Measurements from ENCODE around the gene RASGRP1.

Gene RASGRP1

DNA sequence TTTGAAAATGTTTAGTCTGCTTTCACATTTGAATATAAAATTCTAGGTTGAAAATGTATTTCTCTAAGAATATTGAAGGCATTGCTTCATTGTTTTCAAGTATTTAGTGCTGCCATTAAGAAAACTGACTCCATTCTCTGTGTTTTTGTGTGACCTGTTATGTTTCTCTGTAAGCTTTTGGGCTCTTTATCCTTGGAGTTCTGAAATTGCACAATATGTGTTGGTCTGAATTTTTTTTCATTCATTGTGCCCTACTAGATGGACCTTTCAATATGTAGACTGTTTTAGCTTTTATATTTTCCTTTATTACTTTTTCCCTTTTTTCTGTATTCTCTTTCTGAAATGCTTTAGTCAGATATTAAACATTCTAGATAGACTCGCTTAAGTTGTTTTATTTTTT is 88.5 kb downstream of the RASGRP1 start:
- in situ Hi-C loops (cut with MboI; ENCODE audit: low pct_unique_long_range_greater_than_20kb, low sequenced_read_pairs) = no loop called here
- no peak for DNase-seq

DNA sequence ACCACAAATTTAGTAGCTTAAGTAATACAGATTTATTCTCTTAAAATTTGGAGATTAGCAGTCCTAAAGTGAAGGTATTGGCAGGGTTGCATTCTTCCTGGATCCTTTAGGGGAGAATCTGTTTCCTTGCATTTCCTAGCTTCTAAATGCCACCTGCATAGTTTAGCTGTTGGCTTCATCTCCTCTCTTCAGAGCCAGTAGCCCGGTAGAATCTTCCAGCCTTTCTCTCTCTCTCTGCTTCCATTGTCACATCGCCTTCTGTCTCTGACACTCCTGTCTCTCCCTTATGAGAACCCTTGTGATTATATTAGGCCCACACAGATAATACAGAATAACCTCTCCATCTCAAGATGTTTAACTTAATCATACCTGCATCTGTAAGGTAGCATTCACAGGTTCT is 89.3 kb downstream of the RASGRP1 start:
- in situ Hi-C loops (cut with MboI; ENCODE audit: low pct_unique_long_range_greater_than_20kb, low sequenced_read_pairs) = no loop called here
- DNase-seq = no peak

DNA sequence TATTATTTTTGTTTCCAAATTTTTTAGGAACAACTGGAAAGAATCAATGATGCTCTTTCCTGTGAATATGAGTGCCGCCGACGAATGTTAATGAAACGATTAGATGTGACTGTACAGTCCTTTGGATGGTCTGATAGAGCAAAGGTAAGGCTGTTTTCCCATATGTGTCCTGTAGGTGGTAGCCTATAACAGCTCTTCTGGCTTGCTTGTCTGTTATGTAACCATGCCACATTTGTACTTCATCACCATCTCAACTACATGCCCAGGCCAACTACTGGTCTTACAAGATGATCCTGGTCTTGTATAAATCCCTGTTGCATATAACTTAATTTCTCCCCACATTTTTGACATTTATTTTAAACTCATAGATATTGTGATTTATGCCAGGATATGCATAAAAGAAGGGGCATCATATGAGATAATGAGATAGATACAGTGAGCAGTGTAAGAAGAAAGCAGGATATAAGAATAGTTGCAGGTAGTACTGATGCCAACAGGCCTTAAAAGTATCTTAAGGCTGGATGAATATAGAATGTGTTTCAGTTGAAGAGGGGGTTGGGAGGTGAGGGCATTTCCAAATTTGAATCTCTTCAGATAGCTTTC is 90.4 kb downstream of the RASGRP1 start:
- DNase-seq = peak; percentile 72

DNA sequence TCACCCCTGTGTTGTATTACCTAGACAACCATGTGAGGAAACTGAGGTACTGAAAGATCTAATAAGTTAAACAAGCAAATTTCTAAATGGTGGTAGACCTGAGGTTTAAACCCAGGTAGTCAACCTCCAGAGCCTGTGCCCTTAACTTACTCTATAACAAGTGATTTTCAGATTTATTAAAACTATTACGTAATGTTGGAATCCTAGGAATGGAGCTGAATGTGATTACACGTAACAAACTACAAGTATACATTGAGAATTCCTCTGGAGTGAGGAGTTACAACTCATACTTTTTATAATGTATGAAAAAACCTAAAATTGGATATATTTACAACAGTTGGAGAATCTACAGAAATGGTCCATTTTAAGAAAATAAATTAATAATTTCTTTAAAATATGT is 92.6 kb downstream of the RASGRP1 start:
- in situ Hi-C loops (cut with MboI; ENCODE audit: low pct_unique_long_range_greater_than_20kb, low sequenced_read_pairs) = loop anchor here (25.0 kb wide), 1 partner anchor 215 kb away; no protein-coding TSS in a partner anchor
- DNase-seq = no peak

More for the DNA sequence above, 90.4 kb downstream of the RASGRP1 start:
- in situ Hi-C loops (cut with MboI; ENCODE audit: low pct_unique_long_range_greater_than_20kb, low sequenced_read_pairs) = loop anchor here (25.0 kb wide), 1 partner anchor 213 kb away; no protein-coding TSS in a partner anchor

DNA sequence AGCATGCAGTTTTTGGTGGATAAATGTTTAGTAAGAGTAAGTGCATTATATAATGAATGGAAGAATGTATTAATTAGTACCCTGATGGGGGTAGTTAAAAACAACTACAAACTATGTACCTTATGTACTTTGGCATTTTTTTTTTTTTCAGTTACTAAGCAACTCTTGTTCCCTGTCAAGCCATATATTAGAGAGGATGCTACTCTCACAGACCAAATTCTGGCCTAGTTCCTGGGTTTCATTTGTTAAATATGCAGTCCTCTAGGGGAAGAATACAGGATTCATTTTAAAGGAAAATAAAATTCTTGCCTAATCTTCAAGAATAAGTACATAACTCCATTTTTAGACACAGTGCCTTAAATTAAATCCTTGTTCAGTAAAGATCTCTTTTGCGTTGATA is 93.8 kb downstream of the RASGRP1 start:
- DNase-seq = no peak
- in situ Hi-C loops (cut with MboI; ENCODE audit: low pct_unique_long_range_greater_than_20kb, low sequenced_read_pairs) = loop anchor here (25.0 kb wide), 1 partner anchor 216 kb away; no protein-coding TSS in a partner anchor

DNA sequence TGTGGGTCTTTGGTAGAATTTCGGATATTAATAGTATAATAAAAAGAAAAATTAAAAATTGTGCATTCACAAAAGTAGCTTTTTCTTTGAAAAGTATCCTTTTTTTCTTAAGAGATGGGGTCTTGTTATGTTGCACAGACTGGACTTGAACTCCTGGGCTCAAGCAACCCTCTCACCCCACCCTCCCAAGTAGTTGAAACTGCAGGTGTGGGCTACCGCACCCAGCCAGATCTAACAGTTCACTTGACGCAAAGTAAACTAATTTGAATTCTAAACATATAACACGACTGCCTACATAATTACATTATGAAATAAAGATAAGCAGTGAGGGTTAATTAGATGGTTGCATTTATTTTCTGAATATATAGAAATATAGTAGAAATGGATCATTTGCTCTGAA is 99.9 kb downstream of the RASGRP1 start:
- DNase-seq = no peak
- in situ Hi-C loops (cut with MboI; ENCODE audit: low pct_unique_long_range_greater_than_20kb, low sequenced_read_pairs) = loop anchor here (25.0 kb wide), 1 partner anchor 223 kb away; no protein-coding TSS in a partner anchor

DNA sequence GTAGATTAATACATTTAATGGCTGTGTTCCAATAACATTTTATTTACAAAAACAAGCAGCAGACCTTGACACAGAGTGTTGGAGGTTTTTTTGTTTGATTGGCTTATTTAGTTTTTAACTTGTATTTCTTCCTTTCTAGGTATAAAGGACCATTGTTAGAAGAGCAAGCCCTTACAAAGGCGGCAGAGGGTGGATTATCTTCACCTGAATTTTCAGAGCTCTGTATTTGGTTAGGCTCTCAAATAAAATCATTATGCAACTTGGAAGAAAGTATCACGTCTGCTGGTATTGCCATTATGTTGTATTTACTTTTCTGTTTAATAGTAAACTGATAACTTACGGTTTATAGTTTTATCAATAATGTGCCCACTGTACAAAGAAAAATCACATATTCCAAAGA is 100.7 kb downstream of the RASGRP1 start:
- DNase-seq = no peak
- in situ Hi-C loops (cut with MboI; ENCODE audit: low pct_unique_long_range_greater_than_20kb, low sequenced_read_pairs) = loop anchor here (25.0 kb wide), 1 partner anchor 223 kb away; no protein-coding TSS in a partner anchor

DNA sequence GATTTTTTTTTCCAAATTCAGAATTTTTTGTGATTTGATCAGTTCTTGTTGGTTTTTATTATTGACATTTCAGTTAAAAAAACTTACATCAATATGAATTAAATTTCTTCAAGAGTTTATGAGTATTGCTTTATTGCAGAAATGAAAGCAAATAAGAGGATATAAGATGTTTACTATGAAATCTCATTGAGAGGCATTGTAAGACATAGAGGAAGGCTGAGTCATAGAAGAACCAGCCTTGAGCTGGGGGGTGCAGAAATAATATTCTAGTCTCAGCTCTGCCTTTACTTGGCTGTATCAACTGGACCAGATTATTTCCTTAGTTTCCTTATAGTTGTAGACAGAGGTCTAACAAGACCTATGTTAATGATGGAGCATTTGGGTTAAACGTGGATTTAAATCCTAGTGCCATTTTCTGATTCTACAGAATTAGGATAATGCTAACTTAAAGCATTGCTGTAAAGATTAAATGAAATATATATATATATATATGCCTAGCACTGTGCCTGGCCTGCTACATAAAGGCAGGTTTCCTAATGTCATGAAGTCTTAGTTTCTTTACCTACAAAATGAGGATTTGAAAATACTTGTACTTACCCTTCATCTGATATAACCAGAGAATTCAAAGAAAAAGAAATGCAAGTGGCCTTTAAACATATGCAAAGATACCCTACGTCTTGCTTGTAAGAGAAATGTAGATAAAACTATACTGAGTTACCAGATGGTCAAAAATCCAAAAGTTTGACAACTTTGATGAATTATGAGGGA is 103.4 kb downstream of the RASGRP1 start:
- in situ Hi-C loops (cut with MboI; ENCODE audit: low pct_unique_long_range_greater_than_20kb, low sequenced_read_pairs) = loop anchor here (25.0 kb wide), 1 partner anchor 226 kb away; no protein-coding TSS in a partner anchor
- DNase-seq = no peak

DNA sequence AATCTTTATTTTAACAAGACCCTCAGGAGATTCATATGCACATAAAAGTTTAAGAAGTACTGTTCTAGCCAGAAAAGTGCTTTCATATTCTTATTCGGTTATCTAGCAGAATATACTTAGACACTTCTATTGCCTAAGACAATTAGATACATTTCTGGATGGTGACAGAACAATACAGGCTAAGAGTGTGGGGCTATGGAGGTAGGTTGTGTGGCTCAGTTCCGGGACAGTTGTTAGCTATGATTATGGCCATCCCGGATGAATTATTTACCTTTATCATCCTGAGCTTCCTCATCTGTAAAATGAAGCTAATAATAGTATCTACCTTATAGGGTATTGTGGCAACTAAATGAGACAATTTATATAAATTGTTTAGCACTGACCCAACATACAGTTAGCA is 104.1 kb downstream of the RASGRP1 start:
- DNase-seq = no peak
- in situ Hi-C loops (cut with MboI; ENCODE audit: low pct_unique_long_range_greater_than_20kb, low sequenced_read_pairs) = loop anchor here (25.0 kb wide), 1 partner anchor 227 kb away; no protein-coding TSS in a partner anchor

DNA sequence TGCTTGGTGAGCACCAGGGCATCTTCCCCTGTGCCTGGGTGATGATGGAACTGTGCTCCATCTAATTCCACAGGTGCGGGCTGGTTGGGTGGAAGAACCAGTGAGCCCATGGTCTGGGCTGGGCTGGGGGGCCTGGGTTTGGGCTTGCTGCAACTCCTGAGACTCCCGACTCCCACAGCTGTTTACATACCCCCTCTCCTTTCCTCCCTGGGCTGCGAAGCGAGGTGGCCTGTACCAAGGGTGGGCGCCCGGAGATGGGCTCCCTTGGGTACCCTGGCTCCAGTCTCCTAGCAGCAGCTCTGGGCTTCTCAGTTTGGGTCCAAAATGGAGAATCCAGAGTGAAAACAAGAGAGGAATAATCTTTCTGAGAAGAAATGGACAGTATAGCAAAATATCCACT is 105.1 kb downstream of the RASGRP1 start:
- in situ Hi-C loops (cut with MboI; ENCODE audit: low pct_unique_long_range_greater_than_20kb, low sequenced_read_pairs) = loop anchor here (25.0 kb wide), 1 partner anchor 228 kb away; no protein-coding TSS in a partner anchor
- DNase-seq = no peak

DNA sequence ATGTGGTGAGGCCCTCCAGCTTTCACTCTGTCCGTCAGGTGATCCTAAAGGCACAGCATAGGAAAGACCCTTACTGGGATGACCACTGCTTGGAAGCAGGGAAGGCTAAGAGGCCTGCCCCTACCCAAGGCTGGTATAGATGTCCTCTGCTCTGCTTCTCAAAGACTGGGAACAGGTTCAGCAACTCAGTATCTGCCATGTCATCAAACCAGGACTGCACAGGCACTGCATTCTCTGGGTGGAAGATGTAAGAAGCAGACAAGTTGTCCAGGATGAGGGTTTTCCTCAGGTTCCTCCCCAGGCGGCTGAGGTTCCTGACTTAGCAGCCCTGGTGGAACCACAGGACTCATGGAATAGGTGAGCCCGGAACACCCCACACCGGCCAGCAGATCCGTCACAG is 106.0 kb downstream of the RASGRP1 start:
- in situ Hi-C loops (cut with MboI; ENCODE audit: low pct_unique_long_range_greater_than_20kb, low sequenced_read_pairs) = loop anchor here (25.0 kb wide), 1 partner anchor 229 kb away; no protein-coding TSS in a partner anchor
- DNase-seq = no peak

DNA sequence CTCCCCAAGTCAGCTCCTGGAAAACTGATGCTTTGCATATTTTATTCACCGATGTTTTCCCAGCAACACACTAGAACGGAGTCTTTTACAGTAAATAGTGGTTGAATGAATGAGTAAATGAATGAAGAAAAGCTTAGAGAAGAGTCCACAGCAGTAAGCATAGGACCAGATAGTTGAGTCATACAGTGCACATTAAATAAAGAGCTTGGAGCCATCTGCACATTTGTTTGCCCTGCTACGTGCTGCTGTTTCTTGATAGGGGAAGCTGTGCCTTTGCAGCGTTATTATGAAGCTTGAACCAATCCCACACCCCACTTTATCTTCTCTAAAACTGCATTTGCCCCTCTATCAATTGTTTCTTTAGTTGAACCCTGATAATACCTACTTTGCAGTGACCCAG is 109.5 kb downstream of the RASGRP1 start:
- in situ Hi-C loops (cut with MboI; ENCODE audit: low pct_unique_long_range_greater_than_20kb, low sequenced_read_pairs) = loop anchor here (25.0 kb wide), 1 partner anchor 232 kb away; no protein-coding TSS in a partner anchor
- DNase-seq = peak; percentile 20

DNA sequence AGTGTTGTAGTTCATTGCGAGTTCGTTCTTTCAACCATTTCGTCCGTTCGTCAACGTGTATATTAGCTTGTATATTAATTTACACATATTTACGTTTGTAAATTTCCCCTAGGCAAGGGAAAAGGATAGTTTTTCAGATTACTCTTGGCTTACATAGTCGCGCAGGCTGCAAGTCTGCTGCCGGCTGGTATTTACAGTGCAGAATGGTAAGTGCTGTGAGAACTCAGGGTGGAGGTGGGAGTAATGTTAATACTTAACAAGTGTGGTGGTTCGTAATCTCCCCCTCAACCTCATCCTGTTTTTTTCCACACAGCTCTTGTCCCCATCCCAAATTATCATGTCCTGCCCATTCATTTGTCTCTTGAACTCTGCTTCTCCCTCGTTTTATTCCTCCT is 109.9 kb downstream of the RASGRP1 start:
- DNase-seq = no peak
- in situ Hi-C loops (cut with MboI; ENCODE audit: low pct_unique_long_range_greater_than_20kb, low sequenced_read_pairs) = loop anchor here (25.0 kb wide), 1 partner anchor 233 kb away; no protein-coding TSS in a partner anchor

DNA sequence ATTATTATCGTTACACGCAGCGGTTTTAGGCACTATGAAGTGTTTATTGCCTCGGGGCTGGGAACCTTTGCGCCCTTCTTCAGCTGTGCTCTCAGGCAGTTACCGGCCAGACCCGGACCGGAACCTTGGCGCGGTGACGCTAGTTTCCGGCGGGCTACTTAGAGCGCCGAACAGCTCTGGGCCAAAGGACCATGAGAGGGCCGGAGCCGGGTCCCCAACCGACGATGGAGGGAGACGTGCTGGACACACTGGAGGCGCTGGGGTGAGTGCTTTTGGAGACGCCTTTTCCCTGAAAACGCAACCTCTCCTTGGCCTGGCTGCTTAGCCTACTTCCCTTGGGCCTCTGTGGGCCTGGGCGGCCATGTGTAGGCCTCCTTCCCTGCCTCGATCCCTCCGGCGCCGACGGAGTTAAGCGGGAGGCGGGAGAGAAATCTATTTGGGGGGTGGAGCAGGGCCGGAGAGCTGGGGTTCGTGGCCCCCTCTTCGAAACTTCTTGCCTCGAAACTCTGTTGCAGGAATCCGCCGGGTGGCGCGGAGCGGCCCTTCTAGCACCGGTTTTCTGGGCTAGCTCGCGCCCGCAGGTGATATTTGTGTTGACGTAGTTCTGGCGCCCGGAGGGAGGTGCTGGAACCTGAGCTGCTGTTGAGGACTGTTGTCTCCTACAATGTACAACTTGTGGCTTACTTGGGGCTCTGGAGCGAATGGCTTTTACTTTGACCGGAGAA is 110.5 kb downstream of the RASGRP1 start, which contains the start of gene FAM98B:
Gene FAM98B, plus strand, starts transcription at position 157 of the 725 bp plus-strand sequence. Its CDS starts 35 bp downstream, at position 192.
- in situ Hi-C loops (cut with MboI; ENCODE audit: low pct_unique_long_range_greater_than_20kb, low sequenced_read_pairs) = loop anchor here (25.0 kb wide), 1 partner anchor 233 kb away; no protein-coding TSS in a partner anchor
- peak; percentile 89 for DNase-seq

DNA sequence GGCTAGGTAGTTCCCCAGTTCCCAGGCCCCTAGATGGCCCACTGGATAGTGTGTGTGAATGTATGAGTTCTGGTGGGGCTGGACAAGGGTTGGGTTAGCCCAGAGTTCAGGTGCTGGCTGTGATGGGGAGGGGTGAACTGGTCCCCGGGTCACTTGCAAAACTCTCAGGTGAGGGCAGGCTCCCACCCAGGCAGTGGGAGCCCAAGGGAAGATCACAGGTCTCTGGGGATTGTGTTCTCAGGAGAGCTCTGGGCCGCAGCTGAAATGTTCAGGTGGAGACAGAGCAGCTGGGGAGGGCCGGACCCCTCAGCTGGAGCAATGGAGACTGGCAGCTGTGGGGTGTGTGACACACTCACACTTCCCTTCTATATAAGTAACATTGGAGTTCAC is 123.5 kb downstream of the RASGRP1 start:
- DNase-seq = no peak
- in situ Hi-C loops (cut with MboI; ENCODE audit: low pct_unique_long_range_greater_than_20kb, low sequenced_read_pairs) = no loop called here

DNA sequence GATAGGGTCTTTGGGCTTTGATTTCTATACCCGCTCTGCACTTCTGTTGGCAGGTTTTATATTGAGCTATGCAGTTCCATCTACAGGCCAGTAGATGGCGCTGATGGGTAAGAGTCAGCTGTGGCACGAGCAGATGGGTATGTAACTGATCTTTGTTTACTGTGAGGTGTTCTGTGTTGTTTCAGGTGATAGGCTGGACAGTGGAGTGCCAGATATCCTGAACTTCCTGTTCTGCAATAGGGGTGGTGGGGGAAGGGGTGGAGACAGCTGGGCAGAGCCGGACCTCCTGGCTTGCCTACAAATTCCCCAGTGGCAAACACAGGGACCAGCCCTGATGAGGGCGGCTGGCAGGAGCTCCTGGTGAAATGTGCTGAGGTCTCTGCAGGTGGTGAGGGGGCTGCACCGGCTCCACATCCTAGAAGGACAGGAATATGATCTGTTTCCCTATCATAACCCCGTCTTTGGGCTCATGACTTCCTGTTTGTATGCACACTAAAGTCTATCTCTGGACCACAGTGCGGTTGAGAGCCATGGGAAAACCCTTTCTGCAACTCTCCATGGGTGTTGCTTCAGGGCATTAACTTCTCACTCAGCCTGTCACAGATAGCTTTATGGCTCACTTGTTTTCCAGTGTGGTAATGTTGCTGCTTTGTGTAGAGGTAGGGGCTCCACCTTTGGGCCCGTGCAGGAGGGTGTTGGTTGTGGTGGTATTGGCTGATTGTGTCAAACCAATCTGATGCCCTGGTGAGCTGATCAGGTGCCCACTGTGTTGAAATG is 124.1 kb downstream of the RASGRP1 start:
- DNase-seq = peak; percentile 71
- in situ Hi-C loops (cut with MboI; ENCODE audit: low pct_unique_long_range_greater_than_20kb, low sequenced_read_pairs) = no loop called here
